GM12878 (cell line): ENCODE measurements around the gene IFT25. TPM values are rescaled to one million over a fixed set of nuclear protein-coding genes. Genes with fewer than 3 reads are reported as not detected.

Experiments used
- ATAC-seq: fragments of 200-7000 bp; cut with Tn5 transposase; 3 replicates; pipeline ENCODE4 v1.9.1; 2020; ENCODE audit warnings: mild to moderate bottlenecking, moderate library complexity
- BruUV-seq: library from RNA; stranded (reverse); fragments of 400-500 nt; replicated peaks from 2 replicates; lab custom pipeline; 2021; lab: Mats Ljungman, UMichigan
- CTCF ChIA-PET: fragments of 300-600 bp; sonication (Branson Sonifier 250); formaldehyde crosslinking; extraction: SDS; loops from one replicate; lab custom pipeline; 2021; ENCODE audit warnings: inconsistent platforms; lab: Yijun Ruan, JAX
- POLR2A ChIA-PET: fragments of 350-600 bp; formaldehyde crosslinking; extraction: SDS; loops from one replicate; lab custom pipeline; 2021; ENCODE audit warnings: inconsistent platforms; lab: Charles Lee
- RAD21 ChIA-PET: fragments of 300-600 bp; sonication (Branson Sonifier 250); formaldehyde crosslinking; loops from one replicate; lab custom pipeline; 2023; ENCODE audit warnings: antibody characterized with exemption; ENCODE audit not compliant: unreplicated experiment; lab: Charles Lee
- SMC1A ChIA-PET: fragments of 300-600 bp; sonication (Branson Sonifier 250); formaldehyde crosslinking; loops from one replicate; lab custom pipeline; 2023; ENCODE audit not compliant: unreplicated experiment, uncharacterized antibody; lab: Charles Lee
- DNase-seq: peaks from one replicate; pipeline ENCODE4 v3.0.0-alpha.2; 2011; ENCODE audit warnings: low read depth, low spot score
- FAIRE-seq: peaks from 3 replicates; lab custom pipeline; 2011; peaks lifted over from hg19 to GRCh38; lab: Jason Lieb, UNC
- H2AFZ ChIP-seq: 2 replicates; pipeline ENCODE4 v1.6.0; 2011; ENCODE audit warnings: low read depth, low read length, control low read depth; ENCODE audit not compliant: control insufficient read depth
- H3K27ac ChIP-seq: 2 replicates; pipeline ENCODE4 v1.5.1; 2011; ENCODE audit warnings: control low read depth; ENCODE audit not compliant: control insufficient read depth, insufficient read depth
- H3K27me3 ChIP-seq, 2 experiments: replicated peaks in 1 of 2; 2 replicates each; pipeline versions ENCODE4 v1.6.0 to v1.6.1; 2011; ENCODE audit warnings: low read length in 1 of 2; ENCODE audit not compliant: control insufficient read depth in 2 of 2, insufficient read depth in 2 of 2
- H3K36me3 ChIP-seq, 2 experiments: 2 replicates each; pipeline ENCODE4 v1.5.1; 2011; ENCODE audit warnings: low read length in 1 of 2; ENCODE audit not compliant: control insufficient read depth in 2 of 2, insufficient read depth in 2 of 2
- H3K4me1 ChIP-seq: 2 replicates; pipeline ENCODE4 v1.6.1; 2011; ENCODE audit warnings: mild to moderate bottlenecking, low read length, moderate library complexity, mixed read lengths; ENCODE audit not compliant: control insufficient read depth, insufficient read depth
- H3K4me2 ChIP-seq: 2 replicates; pipeline ENCODE4 v1.6.0; 2011; ENCODE audit warnings: control low read depth; ENCODE audit not compliant: control insufficient read depth, insufficient read depth
- H3K4me3 ChIP-seq: fragments of 200-600 bp; sonication (generic); 2 replicates; pipeline ENCODE4 v1.5.1; 2016
- H3K79me2 ChIP-seq: 2 replicates; pipeline ENCODE4 v1.6.0; 2011; ENCODE audit warnings: low read length; ENCODE audit not compliant: control insufficient read depth, insufficient read depth
- H3K9ac ChIP-seq: 2 replicates; pipeline ENCODE4 v1.8.0; 2011; ENCODE audit warnings: low read length, control low read depth, mixed read lengths; ENCODE audit not compliant: control insufficient read depth, insufficient read depth
- H3K9me3 ChIP-seq: replicated peaks from 3 replicates; pipeline ENCODE4 v1.5.1; 2011; ENCODE audit warnings: mild to moderate bottlenecking, low read length; ENCODE audit not compliant: control insufficient read depth, insufficient read depth
- H4K20me1 ChIP-seq: 2 replicates; pipeline ENCODE4 v1.6.0; 2011; ENCODE audit not compliant: control insufficient read depth, insufficient read depth
- CBX5 ChIP-seq: sonication (generic); IDR thresholded peaks from 2 replicates; pipeline ENCODE4 v1.6.1; 2016; ENCODE audit warnings: low read depth, moderate library complexity, mild to moderate bottlenecking, inconsistent platforms
- SIN3A ChIP-seq: IDR thresholded peaks from 2 replicates; pipeline ENCODE4 v1.6.1; 2012; ENCODE audit warnings: low read depth, low read length, improper control_type of control experiment
- WGBS: methylation state at CpG from one replicate; pipeline ENCODE4 v1.1.6; 2016; ENCODE audit warnings: low lambda C conversion rate; ENCODE audit not compliant: insufficient replicate concordance, insufficient coverage; ENCODE audit errors: missing lambda C conversion rate; 5-methylcytosine and 5-hydroxymethylcytosine counted together
- in situ Hi-C: fragments of 300-500 bp; cut with MboI; formaldehyde crosslinking; loops from 9 replicates; pipeline ENCODE4 v1.14.3; 2018; ENCODE audit warnings: mixed read lengths
- intact Hi-C: fragments of 100-400 bp; cut with micrococcal nuclease; formaldehyde crosslinking; loops from one replicate; pipeline ENCODE4 v1.14.2; 2022; ENCODE audit not compliant: unreplicated experiment
- polyA plus RNA-seq, 11 experiments: library from polyadenylated mRNA; depleted of rRNA in 4 of 11; unstranded in 6 of 11; stranded (reverse) in 5 of 11; fragments of >200 nt; fragmentation: Nextera tagmentation in 4 of 11; fragmentation: Illumina TruSeq in 1 of 11; extraction: Ambion mirVana in 4 of 11; extraction: Trizol in 1 of 11; gene quantifications; 1 replicate in 1 of 11; 2 replicates in 10 of 11; pipeline versions ENCODE4 v1.2.1 to v1.2.3, GENCODE V29; 2011 to 2016; ENCODE audit warnings: inconsistent platforms in 2 of 11, missing spikeins in 2 of 11, low read depth in 1 of 11
- total RNA-seq, 4 experiments: library from RNA; depleted of rRNA in 3 of 4; stranded (reverse); fragments of >200 nt in 3 of 4; fragmentation: Illumina TruSeq in 1 of 4; extraction: Trizol in 1 of 4; gene quantifications; 2 replicates each; pipeline versions ENCODE4 v1.2.1 to v1.2.3, GENCODE V29; 2013 to 2021
- TF ChIP-seq, protein P1 (sequence below): fragments of 450-650 bp; IDR thresholded peaks from 2 replicates; pipeline ENCODE4 v1.6.1; 2016; ENCODE audit warnings: mild to moderate bottlenecking

IFT25 gene
- total and polyA plus RNA-seq, 10 of the 15 experiments (the other 5 are each of a cell fraction or from before 2014, with no cell fraction given) = 55.7 to 242 (median 131) TPM

DNA sequence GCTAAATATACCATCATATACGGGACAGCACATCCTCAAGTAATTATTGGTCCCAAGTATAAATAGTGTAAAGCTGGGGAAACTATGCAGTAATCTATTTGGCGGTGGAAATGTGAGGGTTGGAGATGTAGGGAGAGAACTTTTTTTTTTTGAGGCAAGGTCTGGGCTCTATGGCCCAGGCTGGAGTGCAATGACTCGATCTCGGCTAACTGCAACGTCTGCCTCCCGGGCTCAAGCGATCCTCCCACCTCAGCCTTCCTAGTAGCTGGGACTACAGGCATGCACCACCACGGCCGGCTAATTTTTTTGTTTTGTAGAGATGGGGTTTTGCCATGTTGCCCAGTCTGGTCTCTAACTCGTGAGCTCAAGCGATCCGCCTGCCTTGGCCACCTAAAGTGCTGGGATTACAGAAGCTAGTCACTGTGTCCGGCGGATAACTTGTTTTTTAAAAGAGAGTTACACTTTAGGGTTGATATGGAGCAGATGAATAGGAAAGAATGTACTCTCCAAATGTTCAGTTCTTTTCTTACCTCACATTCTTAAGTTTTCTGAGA lies 1.9 kb downstream of the IFT25 start:
- ChIA-PET RAD21 (interaction anchor here (1.4 to 9.4 kb wide), 3 partner anchors 9 to 82 kb away, joined by 3 to 73 read pairs (median 5); no protein-coding TSS in a partner anchor), CTCF (interaction anchor here (2.6 to 4.0 kb wide), 4 partner anchors 9 to 83 kb away, joined by 9 to 23 read pairs (median 15); no protein-coding TSS in a partner anchor), SMC1A (interaction anchor here (0.9 to 2.4 kb wide), 5 partner anchors 12 to 56 kb away, joined by 3 to 10 read pairs (median 4); partner anchors contain the start of gene YIPF1), POLR2A (interaction anchor here (0.8 to 3.8 kb wide), 5 partner anchors 9 to 109 kb away, joined by 3 to 32 read pairs (median 5); partner anchors contain the start of genes TCEANC2 and TMEM59)
- peaks cover 3% of the 10 kb centered on the region; the same call in 1 of the 2 replicates for H3K4me1 ChIP-seq
- BruUV-seq = no TSS peak
- intact Hi-C loops (no loop called here), in situ Hi-C loops (loop anchor here (5.0 kb wide), 1 partner anchor 51 kb away; the partner anchor contains the start of gene DIO1)
- H3K27me3 ChIP-seq = no peaks in the 10 kb centered on the region
- H3K9ac ChIP-seq = no peak overlapping the region
- no peak overlapping the region for H2AFZ ChIP-seq
- no peaks in the 10 kb centered on the region for H4K20me1 ChIP-seq
- 99% methylated on average over 14 of the region's 14 CpGs for WGBS
- H3K4me2 ChIP-seq = peak overlapping the region; percentile 95
- peak overlapping the region; percentile 92; the same call in 1 of the 2 replicates for H3K4me3 ChIP-seq
- no peak for DNase-seq
- H3K36me3 ChIP-seq = no peaks in the 10 kb centered on the region
- no peak for ATAC-seq
- no peak overlapping the region for H3K27ac ChIP-seq
- FAIRE-seq = no peak
- no peaks in the 10 kb centered on the region; the same call in 2 of the 3 replicates for H3K9me3 ChIP-seq
- no peak for TF ChIP-seq CBX5
- TF ChIP-seq SIN3A = no peak
- TF ChIP-seq, protein P1, sequence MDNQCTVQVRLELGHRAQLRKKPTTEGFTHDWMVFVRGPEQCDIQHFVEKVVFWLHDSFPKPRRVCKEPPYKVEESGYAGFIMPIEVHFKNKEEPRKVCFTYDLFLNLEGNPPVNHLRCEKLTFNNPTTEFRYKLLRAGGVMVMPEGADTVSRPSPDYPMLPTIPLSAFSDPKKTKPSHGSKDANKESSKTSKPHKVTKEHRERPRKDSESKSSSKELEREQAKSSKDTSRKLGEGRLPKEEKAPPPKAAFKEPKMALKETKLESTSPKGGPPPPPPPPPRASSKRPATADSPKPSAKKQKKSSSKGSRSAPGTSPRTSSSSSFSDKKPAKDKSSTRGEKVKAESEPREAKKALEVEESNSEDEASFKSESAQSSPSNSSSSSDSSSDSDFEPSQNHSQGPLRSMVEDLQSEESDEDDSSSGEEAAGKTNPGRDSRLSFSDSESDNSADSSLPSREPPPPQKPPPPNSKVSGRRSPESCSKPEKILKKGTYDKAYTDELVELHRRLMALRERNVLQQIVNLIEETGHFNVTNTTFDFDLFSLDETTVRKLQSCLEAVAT = peak; percentile 63; the same call in 1 of the 2 replicates
- H3K79me2 ChIP-seq = peaks cover 48% of the 10 kb centered on the region
